ENCODE data around the gene C19orf38.

GRCh38 chr19:10898633-10899032 lies 50.4 kb downstream of the C19orf38 start:
- TF ChIP-seq, protein P1, sequence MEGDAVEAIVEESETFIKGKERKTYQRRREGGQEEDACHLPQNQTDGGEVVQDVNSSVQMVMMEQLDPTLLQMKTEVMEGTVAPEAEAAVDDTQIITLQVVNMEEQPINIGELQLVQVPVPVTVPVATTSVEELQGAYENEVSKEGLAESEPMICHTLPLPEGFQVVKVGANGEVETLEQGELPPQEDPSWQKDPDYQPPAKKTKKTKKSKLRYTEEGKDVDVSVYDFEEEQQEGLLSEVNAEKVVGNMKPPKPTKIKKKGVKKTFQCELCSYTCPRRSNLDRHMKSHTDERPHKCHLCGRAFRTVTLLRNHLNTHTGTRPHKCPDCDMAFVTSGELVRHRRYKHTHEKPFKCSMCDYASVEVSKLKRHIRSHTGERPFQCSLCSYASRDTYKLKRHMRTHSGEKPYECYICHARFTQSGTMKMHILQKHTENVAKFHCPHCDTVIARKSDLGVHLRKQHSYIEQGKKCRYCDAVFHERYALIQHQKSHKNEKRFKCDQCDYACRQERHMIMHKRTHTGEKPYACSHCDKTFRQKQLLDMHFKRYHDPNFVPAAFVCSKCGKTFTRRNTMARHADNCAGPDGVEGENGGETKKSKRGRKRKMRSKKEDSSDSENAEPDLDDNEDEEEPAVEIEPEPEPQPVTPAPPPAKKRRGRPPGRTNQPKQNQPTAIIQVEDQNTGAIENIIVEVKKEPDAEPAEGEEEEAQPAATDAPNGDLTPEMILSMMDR (IDR thresholded peaks at IDR 0.05): no peak
- no peak for TF ChIP-seq POLR2A (IDR thresholded peaks at IDR 0.05)

Measured in lower leg skin (tissue), 3 donors.